Measurements from ENCODE around the gene CDYL.

- TF ChIP-seq POLR2A (IDR thresholded peaks at IDR 0.05) (no peak), CTCF (IDR thresholded peaks at IDR 0.05) (no peak)
Observed at GRCh38 chr6:4932228-4932903, 156.2 kb downstream of the CDYL start.

All from lower leg skin (tissue), 3 donors.